Measurements from ENCODE around the gene CDC123.

The CDC123 gene

DNA sequence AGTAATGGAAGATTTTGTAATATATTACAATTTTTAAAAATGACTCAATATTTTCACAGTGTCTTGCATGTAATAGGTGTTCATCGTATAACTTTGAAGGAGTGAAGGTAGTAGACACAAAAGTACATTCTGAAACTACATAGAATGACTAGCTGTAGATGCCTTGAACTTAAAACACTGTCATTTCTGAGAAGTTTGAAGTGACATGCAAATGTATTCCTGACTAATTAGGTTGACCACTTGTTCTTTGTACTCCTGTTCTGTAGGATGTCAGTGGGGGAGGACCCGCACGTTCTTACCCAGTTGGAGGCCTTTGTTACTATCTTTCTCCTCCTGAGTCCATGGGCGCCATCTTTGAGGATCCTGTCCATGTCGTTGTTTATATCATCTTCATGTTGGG, 35.3 kb upstream of the CDC123 start (continued):
- TF ChIP-seq OSR1 (CRISPR knock-in tag; IDR thresholded peaks at IDR 0.05) (no peak), BACH2 (CRISPR knock-in tag; IDR thresholded peaks at IDR 0.05; ENCODE audit: borderline replicate concordance) (no peak), ZFP30 (CRISPR knock-in tag; IDR thresholded peaks at IDR 0.05) (no peak)

DNA sequence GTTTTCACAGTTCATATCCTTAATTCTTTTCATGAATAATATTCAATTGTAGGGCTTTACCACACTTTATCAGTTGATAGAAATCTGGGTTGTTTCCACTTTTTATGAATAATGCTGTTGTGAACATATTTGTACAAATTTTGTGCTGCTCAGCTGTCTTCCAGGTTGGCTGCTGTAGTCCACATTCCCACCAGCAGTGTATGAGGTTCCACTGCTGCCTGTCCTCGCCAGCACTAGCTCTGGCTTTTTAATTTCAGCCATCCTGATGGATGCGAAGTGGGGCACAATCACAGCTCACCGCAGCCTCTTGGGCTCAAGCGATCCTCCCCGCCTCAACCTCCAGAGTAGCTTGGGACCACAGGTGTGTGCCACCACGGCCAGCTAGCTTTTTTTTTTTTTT, 33.1 kb upstream of the CDC123 start:
- TF ChIP-seq ZNF70 (CRISPR knock-in tag; IDR thresholded peaks at IDR 0.05) (no peak), ZNF565 (CRISPR knock-in tag; conservative IDR thresholded peaks at IDR 0.05; ENCODE audit: low read depth) (no peak), ZFP30 (CRISPR knock-in tag; IDR thresholded peaks at IDR 0.05) (no peak), GLIS3 (CRISPR knock-in tag; IDR thresholded peaks at IDR 0.05) (no peak), PPARA (CRISPR knock-in tag; IDR thresholded peaks at IDR 0.05; ENCODE audit: borderline replicate concordance) (no peak), SNAI2 (CRISPR knock-in tag; IDR thresholded peaks at IDR 0.05) (no peak), ZNF8 (CRISPR knock-in tag; IDR thresholded peaks at IDR 0.05) (no peak), ARNTL (CRISPR knock-in tag; IDR thresholded peaks at IDR 0.05; ENCODE audit: borderline replicate concordance, low read depth) (no peak), CREB5 (CRISPR knock-in tag; IDR thresholded peaks at IDR 0.05; ENCODE audit: low read depth) (no peak), ESRRG (CRISPR knock-in tag; IDR thresholded peaks at IDR 0.05) (no peak), RARB (CRISPR knock-in tag; IDR thresholded peaks at IDR 0.05) (no peak), BACH2 (CRISPR knock-in tag; IDR thresholded peaks at IDR 0.05; ENCODE audit: borderline replicate concordance) (no peak)
- TF ChIP-seq, protein P1, sequence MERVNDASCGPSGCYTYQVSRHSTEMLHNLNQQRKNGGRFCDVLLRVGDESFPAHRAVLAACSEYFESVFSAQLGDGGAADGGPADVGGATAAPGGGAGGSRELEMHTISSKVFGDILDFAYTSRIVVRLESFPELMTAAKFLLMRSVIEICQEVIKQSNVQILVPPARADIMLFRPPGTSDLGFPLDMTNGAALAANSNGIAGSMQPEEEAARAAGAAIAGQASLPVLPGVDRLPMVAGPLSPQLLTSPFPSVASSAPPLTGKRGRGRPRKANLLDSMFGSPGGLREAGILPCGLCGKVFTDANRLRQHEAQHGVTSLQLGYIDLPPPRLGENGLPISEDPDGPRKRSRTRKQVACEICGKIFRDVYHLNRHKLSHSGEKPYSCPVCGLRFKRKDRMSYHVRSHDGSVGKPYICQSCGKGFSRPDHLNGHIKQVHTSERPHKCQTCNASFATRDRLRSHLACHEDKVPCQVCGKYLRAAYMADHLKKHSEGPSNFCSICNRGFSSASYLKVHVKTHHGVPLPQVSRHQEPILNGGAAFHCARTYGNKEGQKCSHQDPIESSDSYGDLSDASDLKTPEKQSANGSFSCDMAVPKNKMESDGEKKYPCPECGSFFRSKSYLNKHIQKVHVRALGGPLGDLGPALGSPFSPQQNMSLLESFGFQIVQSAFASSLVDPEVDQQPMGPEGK (CRISPR knock-in tag; IDR thresholded peaks at IDR 0.05; ENCODE audit: borderline replicate concordance) = no peak
- TF ChIP-seq, protein P2, sequence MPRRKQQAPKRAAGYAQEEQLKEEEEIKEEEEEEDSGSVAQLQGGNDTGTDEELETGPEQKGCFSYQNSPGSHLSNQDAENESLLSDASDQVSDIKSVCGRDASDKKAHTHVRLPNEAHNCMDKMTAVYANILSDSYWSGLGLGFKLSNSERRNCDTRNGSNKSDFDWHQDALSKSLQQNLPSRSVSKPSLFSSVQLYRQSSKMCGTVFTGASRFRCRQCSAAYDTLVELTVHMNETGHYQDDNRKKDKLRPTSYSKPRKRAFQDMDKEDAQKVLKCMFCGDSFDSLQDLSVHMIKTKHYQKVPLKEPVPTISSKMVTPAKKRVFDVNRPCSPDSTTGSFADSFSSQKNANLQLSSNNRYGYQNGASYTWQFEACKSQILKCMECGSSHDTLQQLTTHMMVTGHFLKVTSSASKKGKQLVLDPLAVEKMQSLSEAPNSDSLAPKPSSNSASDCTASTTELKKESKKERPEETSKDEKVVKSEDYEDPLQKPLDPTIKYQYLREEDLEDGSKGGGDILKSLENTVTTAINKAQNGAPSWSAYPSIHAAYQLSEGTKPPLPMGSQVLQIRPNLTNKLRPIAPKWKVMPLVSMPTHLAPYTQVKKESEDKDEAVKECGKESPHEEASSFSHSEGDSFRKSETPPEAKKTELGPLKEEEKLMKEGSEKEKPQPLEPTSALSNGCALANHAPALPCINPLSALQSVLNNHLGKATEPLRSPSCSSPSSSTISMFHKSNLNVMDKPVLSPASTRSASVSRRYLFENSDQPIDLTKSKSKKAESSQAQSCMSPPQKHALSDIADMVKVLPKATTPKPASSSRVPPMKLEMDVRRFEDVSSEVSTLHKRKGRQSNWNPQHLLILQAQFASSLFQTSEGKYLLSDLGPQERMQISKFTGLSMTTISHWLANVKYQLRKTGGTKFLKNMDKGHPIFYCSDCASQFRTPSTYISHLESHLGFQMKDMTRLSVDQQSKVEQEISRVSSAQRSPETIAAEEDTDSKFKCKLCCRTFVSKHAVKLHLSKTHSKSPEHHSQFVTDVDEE (CRISPR knock-in tag; IDR thresholded peaks at IDR 0.05) = no peak
- no peak; the same call in 2 of the 3 replicates for ATAC-seq

DNA sequence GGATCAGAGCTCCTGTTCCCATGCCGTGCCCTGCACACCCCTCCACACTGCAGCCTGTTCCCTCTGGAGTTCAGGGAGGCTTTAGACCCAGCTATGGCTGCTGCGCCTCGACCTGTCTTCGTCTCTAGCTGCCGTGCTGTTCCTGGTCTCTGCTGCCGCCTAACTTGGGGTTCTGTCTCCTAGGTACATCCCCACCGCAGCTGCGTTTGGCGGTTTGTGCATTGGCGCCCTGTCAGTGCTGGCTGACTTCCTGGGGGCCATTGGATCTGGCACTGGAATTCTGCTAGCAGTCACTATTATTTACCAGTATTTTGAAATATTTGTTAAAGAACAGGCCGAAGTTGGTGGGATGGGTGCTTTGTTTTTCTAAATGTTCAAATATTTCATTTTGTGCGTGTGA, 31.9 kb upstream of the CDC123 start:
- TF ChIP-seq ZFP3 (CRISPR knock-in tag; IDR thresholded peaks at IDR 0.05) (no peak), ARNTL (CRISPR knock-in tag; IDR thresholded peaks at IDR 0.05; ENCODE audit: borderline replicate concordance, low read depth) (no peak), CSRNP3 (CRISPR knock-in tag; IDR thresholded peaks at IDR 0.05) (no peak), POU6F1 (CRISPR knock-in tag; IDR thresholded peaks at IDR 0.05; ENCODE audit: borderline replicate concordance, low read depth) (no peak), CSDC2 (CRISPR knock-in tag; IDR thresholded peaks at IDR 0.05) (no peak), ZFP30 (CRISPR knock-in tag; IDR thresholded peaks at IDR 0.05) (no peak), RARB (CRISPR knock-in tag; IDR thresholded peaks at IDR 0.05) (no peak), ISL1 (CRISPR knock-in tag; IDR thresholded peaks at IDR 0.05) (no peak), GLIS3 (CRISPR knock-in tag; IDR thresholded peaks at IDR 0.05) (no peak), SNAI2 (CRISPR knock-in tag; IDR thresholded peaks at IDR 0.05) (no peak)
- TF ChIP-seq, protein P1 (CRISPR knock-in tag; IDR thresholded peaks at IDR 0.05; ENCODE audit: borderline replicate concordance) = no peak
- TF ChIP-seq, protein P2 (CRISPR knock-in tag; IDR thresholded peaks at IDR 0.05) = no peak
- no peak for ATAC-seq

Measured in SK-N-SH treated with all-trans-retinoic acid at 6 μM for 48 hours (cell line).